Nephron (organoid): ENCODE results near the gene RAB3GAP1.
A peak's percentile ranks its signal among the peaks of the same experiment; 100 is the strongest.

ENCODE experiments used
- H3K27ac Mint-ChIP-seq, 3 experiments: 2 replicates each; pipeline ENCODE4 v1.8.0; 2020; ENCODE audit warnings: mixed read lengths in 3 of 3, mild to moderate bottlenecking in 2 of 3, moderate library complexity in 1 of 3
- H3K27me3 Mint-ChIP-seq: 2 replicates; pipeline ENCODE4 v1.8.0; 2021; ENCODE audit warnings: low read depth, mild to moderate bottlenecking, moderate library complexity, mixed read lengths
- H3K36me3 Mint-ChIP-seq: 2 replicates; pipeline ENCODE4 v1.8.0; 2020; ENCODE audit warnings: low read depth, mixed read lengths
- H3K4me1 Mint-ChIP-seq: 2 replicates; pipeline ENCODE4 v1.8.0; 2020; ENCODE audit warnings: mixed read lengths
- H3K4me3 Mint-ChIP-seq, 3 experiments: 2 replicates each; pipeline ENCODE4 v1.8.0; 2020; ENCODE audit warnings: mild to moderate bottlenecking in 3 of 3, mixed read lengths in 3 of 3, moderate library complexity in 2 of 3
- H3K9me3 Mint-ChIP-seq: 2 replicates; pipeline ENCODE4 v1.8.0; 2020; ENCODE audit warnings: mixed read lengths
- TF ChIP-seq, protein P1 (sequence below), 3 experiments: fragments of 200-600 bp; sonication (generic); IDR thresholded peaks; one replicate each; pipeline ENCODE4 v1.5.0; 2021; ENCODE audit warnings: antibody characterized with exemption in 3 of 3; ENCODE audit not compliant: unreplicated experiment in 3 of 3

RAB3GAP1 gene

GRCh38 chr2:135093670-135094330 is 41.7 kb downstream of the RAB3GAP1 start:
- Mint-ChIP-seq H3K36me3 (peaks cover 32% of the 10 kb centered on the region), H3K27ac (peak overlapping the region in 1 of 3 experiments; percentile 15), H3K27me3 (no peaks in the 10 kb centered on the region), H3K9me3 (peaks cover 7% of the 10 kb centered on the region), H3K4me3 (no peak overlapping the region), H3K4me1 (no peaks in the 10 kb centered on the region)
- TF ChIP-seq, protein P1, sequence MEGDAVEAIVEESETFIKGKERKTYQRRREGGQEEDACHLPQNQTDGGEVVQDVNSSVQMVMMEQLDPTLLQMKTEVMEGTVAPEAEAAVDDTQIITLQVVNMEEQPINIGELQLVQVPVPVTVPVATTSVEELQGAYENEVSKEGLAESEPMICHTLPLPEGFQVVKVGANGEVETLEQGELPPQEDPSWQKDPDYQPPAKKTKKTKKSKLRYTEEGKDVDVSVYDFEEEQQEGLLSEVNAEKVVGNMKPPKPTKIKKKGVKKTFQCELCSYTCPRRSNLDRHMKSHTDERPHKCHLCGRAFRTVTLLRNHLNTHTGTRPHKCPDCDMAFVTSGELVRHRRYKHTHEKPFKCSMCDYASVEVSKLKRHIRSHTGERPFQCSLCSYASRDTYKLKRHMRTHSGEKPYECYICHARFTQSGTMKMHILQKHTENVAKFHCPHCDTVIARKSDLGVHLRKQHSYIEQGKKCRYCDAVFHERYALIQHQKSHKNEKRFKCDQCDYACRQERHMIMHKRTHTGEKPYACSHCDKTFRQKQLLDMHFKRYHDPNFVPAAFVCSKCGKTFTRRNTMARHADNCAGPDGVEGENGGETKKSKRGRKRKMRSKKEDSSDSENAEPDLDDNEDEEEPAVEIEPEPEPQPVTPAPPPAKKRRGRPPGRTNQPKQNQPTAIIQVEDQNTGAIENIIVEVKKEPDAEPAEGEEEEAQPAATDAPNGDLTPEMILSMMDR (IDR thresholded peaks at IDR 0.05; ENCODE audit: unreplicated experiment in 3 of 3) = no peak

- Mint-ChIP-seq H3K27me3 (no peaks in the 10 kb centered on the region), H3K9me3 (peaks cover under 1% of the 10 kb centered on the region), H3K36me3 (peaks cover 31% of the 10 kb centered on the region), H3K4me3 (no peak overlapping the region), H3K4me1 (no peaks in the 10 kb centered on the region), H3K27ac (no peak overlapping the region)
- TF ChIP-seq, protein P1 (IDR thresholded peaks at IDR 0.05; ENCODE audit: unreplicated experiment in 3 of 3) = no peak
Measured at GRCh38 chr2:135094508-135094907, 42.4 kb downstream of the RAB3GAP1 start.

GRCh38 chr2:135095591-135095990 is 43.5 kb downstream of the RAB3GAP1 start:
- TF ChIP-seq, protein P1 (IDR thresholded peaks at IDR 0.05; ENCODE audit: unreplicated experiment in 3 of 3) = no peak
- H3K9me3 Mint-ChIP-seq = no peaks in the 10 kb centered on the region
- H3K27me3 Mint-ChIP-seq = no peaks in the 10 kb centered on the region
- H3K4me3 Mint-ChIP-seq = no peak overlapping the region
- peaks cover 28% of the 10 kb centered on the region for H3K36me3 Mint-ChIP-seq
- H3K27ac Mint-ChIP-seq = no peak overlapping the region
- no peaks in the 10 kb centered on the region for H3K4me1 Mint-ChIP-seq

GRCh38 chr2:135096665-135097446 is 44.8 kb downstream of the RAB3GAP1 start:
- no peak overlapping the region for H3K27ac Mint-ChIP-seq
- TF ChIP-seq, protein P1 (IDR thresholded peaks at IDR 0.05; ENCODE audit: unreplicated experiment in 3 of 3) = no peak
- peaks cover 34% of the 10 kb centered on the region for H3K36me3 Mint-ChIP-seq
- H3K9me3 Mint-ChIP-seq = peaks cover 2% of the 10 kb centered on the region
- H3K27me3 Mint-ChIP-seq = no peaks in the 10 kb centered on the region
- H3K4me3 Mint-ChIP-seq = no peak overlapping the region
- H3K4me1 Mint-ChIP-seq = no peaks in the 10 kb centered on the region

DNA sequence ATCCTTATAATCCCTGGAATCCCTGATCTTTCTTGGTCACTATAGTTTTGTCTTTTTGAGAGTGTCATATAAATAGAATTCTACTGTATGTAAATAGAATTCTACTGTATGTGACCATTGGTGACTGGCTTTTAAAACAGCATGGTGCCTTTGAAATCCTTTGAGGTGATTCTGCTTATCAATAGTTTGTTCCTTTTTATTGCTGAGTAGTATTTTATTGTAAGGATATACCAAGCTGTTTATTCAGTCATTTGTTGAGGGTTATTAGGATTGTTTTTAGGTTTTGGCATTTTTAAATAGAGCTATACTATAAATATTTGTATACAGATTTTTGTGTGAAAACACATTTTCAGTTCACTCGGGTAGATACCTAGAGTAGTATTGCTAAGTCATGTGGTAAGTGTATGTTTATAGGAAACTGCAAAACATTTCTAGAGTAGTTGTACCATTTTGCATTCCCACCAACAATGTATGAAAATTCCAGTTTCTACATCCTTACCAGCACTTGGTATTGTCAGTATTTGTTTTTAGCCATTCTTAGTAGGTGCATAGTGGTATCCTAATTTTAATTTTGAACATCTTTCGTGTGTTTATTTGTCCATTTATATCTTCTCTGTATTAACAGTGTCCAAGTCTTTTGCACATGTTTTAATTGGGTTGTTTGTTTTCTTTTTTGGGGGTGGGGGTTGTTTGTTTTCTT is 45.6 kb downstream of the RAB3GAP1 start:
- Mint-ChIP-seq H3K4me1 (no peaks in the 10 kb centered on the region), H3K9me3 (peaks cover 5% of the 10 kb centered on the region), H3K27me3 (no peaks in the 10 kb centered on the region), H3K36me3 (peaks cover 41% of the 10 kb centered on the region), H3K27ac (no peak overlapping the region), H3K4me3 (no peak overlapping the region)
- TF ChIP-seq, protein P1 (IDR thresholded peaks at IDR 0.05; ENCODE audit: unreplicated experiment in 3 of 3) = no peak
